HL-60/S4 treated with retinoic acid at 250 ng/mL for 4 days and 3 days (cell line): Measurements from ENCODE around the gene MAP2K2.
"Not testable (repeated sequence)": the region's sequence is repeated elsewhere in the genome, so short reads cannot be mapped to it uniquely, and the experiment has no call there.

ENCODE experiments used
- in situ Hi-C: fragments of 300-500 bp; cut with MboI; formaldehyde crosslinking; loops from 2 replicates; pipeline ENCODE4 v1.7.0; 2022; ENCODE audit warnings: low sequenced_read_pairs

The MAP2K2 gene

GRCh38 chr19:4134351-4134750 is 10.4 kb upstream of the MAP2K2 start:
- in situ Hi-C loops, result no loop called here

- in situ Hi-C loops, result no loop called here
Observed at GRCh38 chr19:4130744-4131438, 7.0 kb upstream of the MAP2K2 start.

GRCh38 chr19:4129050-4129449 is 5.1 kb upstream of the MAP2K2 start:
- in situ Hi-C loops, result not testable (repeated sequence)

GRCh38 chr19:4127322-4127721 is 3.4 kb upstream of the MAP2K2 start:
- in situ Hi-C loops, result not testable (repeated sequence)

GRCh38 chr19:4124638-4125037 is 716 bp upstream of the MAP2K2 start:
- in situ Hi-C loops, result no loop called here

GRCh38 chr19:4122480-4122879 is 1.4 kb downstream of the MAP2K2 start:
- in situ Hi-C loops, result no loop called here

GRCh38 chr19:4121815-4122214 is 2.1 kb downstream of the MAP2K2 start:
- in situ Hi-C loops, result no loop called here

GRCh38 chr19:4121273-4121612 is 2.7 kb downstream of the MAP2K2 start:
- in situ Hi-C loops, result no loop called here

- in situ Hi-C loops, result no loop called here
Observed at GRCh38 chr19:4120559-4121272, 3.2 kb downstream of the MAP2K2 start.

GRCh38 chr19:4119763-4120162 is 4.2 kb downstream of the MAP2K2 start:
- in situ Hi-C loops, result no loop called here

GRCh38 chr19:4115818-4116385 is 8.0 kb downstream of the MAP2K2 start:
- in situ Hi-C loops, result no loop called here

GRCh38 chr19:4115050-4115817 is 8.7 kb downstream of the MAP2K2 start:
- in situ Hi-C loops, result no loop called here

GRCh38 chr19:4114181-4114580 is 9.7 kb downstream of the MAP2K2 start:
- in situ Hi-C loops, result no loop called here

GRCh38 chr19:4113398-4114088 is 10.4 kb downstream of the MAP2K2 start:
- in situ Hi-C loops, result no loop called here

GRCh38 chr19:4112367-4112766 is 11.6 kb downstream of the MAP2K2 start:
- in situ Hi-C loops, result no loop called here

GRCh38 chr19:4109626-4109945 is 14.3 kb downstream of the MAP2K2 start:
- in situ Hi-C loops, result no loop called here

- in situ Hi-C loops, result no loop called here
Observed at GRCh38 chr19:4108767-4109625, 14.9 kb downstream of the MAP2K2 start.

- in situ Hi-C loops, result no loop called here
Observed at GRCh38 chr19:4103080-4103433, 20.9 kb downstream of the MAP2K2 start.

GRCh38 chr19:4102339-4103079 is 21.4 kb downstream of the MAP2K2 start:
- in situ Hi-C loops, result no loop called here

GRCh38 chr19:4101496-4101770 is 22.5 kb downstream of the MAP2K2 start:
- in situ Hi-C loops, result no loop called here
